ENCODE results near the gene BDKRB2.
"Not testable (repeated sequence)": the region's sequence is repeated elsewhere in the genome, so short reads cannot be mapped to it uniquely, and the experiment has no call there.

The BDKRB2 gene

DNA sequence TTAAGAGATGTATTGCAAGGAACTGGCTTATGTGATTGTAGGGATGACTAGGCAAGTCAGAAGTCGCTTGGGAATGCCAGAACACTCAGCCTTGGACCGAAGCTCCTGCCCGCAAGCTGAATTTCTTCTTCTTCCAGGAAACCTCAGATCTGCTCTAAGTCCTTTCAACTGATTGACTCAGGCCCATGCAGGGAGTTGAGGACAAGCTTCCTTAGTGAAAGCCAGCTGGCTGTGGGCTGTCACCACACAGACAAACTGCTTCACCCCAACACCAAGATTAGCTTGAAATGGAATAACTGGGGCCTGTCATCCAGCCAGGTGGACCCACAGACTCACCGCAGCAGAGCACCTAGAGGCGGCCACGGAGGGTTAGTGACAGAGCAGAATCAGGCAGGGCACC is 24.7 kb downstream of the BDKRB2 start:
- DNase-seq: no peak

DNA sequence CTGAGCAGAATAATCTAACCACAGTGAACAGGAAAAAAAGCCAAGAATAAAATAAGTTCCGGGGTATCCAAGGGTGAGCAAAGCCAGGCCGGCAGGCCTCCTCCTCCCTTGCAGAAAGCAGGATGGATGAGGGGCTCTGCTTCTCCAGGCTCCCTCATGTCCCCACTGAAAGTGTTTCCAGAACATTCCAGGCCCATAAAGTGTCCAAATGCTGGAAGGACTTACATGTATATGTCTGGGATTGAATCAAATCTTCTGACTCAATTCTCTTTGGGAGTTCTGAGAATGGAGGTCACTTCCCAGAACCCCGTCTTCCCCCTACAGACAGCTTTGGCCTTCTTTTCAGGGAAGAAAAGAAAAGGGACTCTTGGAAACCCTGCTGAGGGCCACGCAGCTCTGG is 26.4 kb downstream of the BDKRB2 start:
- no peak for DNase-seq

DNA sequence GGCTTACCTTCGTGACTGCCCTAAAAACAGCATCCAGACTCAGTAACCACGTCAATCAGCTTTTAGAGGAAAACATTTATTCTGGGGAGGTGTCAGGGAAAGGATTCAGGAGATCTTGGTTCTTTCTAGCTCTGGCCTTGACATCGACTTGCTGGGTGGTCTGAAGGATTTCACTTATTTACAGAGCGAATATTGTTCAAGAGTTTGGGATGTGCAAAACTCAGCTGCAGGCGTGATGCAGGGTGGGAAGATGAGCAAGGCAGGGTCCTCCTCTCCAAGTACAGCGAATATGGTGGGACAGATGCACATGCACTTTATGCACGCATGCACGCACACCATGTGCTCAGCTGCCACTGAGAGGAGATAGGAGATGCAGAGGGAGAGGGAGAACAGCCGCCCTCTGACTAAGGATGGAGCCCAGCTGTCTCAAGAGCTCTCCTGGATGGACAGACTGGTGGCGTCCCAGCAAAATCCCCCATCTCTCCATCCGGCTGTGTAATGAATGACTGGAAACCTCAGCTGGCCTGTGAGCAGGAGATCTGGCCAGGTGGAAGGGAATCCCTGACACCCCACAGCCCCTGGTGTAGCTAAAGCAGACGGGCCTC is 27.0 kb downstream of the BDKRB2 start:
- DNase-seq: no peak

DNA sequence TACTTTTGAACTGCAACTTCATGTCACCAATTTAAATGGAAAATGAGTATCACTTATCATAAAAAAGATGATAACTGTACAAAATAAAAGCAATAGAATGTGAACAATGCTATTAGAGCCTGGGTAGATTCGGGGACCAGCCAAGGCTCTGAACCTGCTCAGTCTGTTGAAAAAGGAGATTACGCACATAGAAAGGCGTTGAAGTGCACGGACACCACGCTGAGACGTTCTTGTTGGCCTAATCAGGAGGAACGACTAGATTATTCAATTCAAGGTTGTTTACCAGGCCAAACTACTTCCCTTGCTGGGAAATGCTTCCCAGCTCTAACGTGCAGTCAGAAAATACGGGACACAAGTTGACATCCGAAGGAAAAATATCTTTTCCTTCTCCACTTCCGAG is 27.9 kb downstream of the BDKRB2 start:
- DNase-seq: no peak

DNA sequence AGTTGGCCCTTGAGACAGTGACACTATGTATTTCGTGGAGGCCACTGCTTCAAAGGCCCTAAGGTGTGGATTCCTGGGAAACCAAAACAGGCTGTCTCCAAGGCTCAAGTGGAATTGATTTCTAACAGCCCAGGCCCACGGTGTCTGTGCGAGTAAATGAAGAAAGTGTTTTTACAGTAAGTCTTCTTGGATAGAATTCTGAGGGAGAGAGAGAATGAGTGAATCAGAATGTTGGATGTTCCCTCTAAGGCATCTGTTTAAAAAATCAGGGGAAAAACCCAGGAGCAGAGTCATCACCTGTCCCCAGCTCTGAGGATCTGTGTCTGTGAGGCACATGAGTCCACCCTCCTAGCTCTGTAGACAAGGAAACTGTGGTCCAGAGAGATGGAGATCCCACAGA is 29.0 kb downstream of the BDKRB2 start:
- DNase-seq: no peak

DNA sequence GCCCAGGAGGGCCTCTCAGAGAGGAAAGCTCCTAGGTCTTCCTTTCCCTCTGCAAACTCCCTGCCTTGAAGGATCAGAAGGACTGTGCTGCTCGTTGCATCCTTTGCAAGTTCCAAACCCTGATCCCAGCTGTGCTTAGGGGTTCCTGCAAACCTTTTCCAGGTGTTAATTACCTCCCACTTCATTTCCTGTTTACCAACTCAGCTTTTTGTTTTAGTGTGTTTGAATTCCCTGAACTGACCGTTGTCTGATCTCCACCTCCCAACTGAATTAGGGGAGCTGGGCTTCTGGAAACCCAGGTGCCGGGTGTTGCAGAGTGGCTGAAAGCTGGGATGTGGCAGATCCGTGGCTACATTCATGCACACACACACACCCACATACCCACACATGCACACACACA is 30.8 kb downstream of the BDKRB2 start:
- DNase-seq: no peak

DNA sequence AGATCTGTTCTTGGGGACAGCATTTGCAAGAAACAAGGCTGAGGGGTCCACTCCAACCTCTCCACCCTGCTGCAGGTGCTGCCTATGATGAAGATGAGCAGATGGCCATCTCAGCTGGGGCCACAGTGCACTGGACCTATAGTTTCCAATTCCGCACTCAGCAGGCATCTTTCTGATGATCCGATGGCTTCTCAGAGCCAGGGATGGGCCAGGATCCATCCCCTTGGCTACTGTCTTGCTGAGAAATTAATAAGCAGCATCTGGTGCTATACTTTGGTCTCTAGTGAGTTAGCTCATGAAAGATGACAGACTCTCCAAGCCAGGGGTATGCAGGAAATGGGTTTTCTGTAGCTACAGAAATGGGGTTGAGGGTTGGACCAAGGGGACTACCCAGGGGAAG is 33.0 kb downstream of the BDKRB2 start:
- no peak for DNase-seq

DNA sequence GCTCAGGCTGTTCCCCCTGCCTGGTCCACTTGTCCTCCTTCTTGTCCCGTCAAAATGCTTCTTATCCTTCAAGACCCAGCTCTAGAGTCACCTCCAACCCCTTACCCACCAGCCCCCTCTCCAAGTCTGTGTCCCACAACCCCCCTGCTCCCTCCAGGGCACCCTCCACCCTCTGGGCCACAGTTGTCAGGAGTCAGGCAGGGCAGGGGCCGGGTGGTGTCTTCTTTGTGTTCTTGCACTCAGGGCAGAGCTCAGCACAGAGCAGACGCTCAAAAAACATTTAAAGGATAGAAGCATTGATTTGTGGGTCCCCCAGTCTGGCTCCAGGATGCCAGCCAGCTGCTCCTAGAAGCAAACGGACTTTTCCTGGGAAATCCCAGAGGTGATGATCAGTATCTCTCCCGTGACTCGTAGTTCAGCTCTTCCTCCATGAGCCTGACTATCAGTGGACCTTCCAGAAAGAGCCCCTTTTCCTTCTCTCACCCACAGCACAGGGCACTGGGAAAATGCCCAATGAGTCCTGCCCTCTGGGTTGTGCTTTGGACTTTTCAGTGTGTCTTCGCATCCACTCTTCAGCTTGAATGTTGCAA is 34.1 kb downstream of the BDKRB2 start:
- DNase-seq: no peak

DNA sequence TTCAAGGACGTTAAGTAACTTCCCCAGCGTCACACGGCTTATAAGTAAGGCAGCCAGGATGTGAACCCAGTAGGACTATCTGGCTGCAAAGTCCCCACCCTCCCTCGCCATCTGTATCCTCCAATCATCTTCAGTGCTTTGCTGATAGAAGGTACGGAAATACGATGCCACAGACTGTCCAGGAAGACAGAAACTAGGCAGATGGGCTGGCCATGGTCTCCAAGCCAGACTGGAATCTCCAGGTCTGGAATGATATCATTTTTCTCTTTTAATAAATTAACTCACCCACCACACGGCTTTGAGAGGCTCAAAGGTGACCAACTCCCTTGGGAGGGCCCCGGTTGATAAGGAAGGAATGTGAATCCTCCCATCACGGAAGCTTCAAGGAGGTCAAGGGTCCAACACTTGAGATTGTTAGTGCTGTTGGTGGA is 35.1 kb downstream of the BDKRB2 start:
- DNase-seq: no peak

DNA sequence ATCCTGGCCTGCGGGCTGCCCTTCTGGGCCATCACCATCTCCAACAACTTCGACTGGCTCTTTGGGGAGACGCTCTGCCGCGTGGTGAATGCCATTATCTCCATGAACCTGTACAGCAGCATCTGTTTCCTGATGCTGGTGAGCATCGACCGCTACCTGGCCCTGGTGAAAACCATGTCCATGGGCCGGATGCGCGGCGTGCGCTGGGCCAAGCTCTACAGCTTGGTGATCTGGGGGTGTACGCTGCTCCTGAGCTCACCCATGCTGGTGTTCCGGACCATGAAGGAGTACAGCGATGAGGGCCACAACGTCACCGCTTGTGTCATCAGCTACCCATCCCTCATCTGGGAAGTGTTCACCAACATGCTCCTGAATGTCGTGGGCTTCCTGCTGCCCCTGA is 36.0 kb downstream of the BDKRB2 start:
- DNase-seq: no peak

DNA sequence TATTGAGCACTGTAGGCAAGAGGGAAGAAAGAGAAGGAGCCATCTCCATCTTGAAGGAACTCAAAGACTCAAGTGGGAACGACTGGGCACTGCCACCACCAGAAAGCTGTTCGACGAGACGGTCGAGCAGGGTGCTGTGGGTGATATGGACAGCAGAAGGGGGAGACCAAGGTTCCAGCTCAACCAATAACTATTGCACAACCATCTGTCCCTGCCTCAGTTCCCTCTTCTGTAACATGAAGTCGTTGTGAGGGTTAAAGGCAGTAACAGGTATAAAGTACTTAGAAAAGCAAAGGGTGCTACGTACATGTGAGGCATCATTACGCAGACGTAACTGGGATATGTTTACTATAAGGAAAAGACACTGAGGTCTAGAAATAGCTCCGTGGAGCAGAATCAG is 37.5 kb downstream of the BDKRB2 start:
- DNase-seq: no peak

DNA sequence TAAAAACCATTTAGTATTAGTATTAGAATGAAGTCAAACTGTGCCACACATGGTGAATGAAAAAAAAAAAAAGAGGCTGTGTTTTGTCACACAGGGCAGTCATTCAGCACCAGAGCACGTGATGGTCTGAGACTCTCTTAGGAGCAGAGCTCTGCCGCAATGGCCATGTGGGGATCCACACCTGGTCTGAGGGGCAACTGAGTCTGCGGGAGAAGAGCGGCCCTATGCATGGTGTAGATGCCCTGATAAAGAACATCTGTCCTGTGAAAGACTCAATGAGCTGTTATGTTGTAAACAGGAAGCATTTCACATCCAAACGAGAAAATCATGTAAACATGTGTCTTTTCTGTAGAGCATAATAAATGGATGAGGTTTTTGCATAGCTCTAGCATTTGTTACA is 39.1 kb downstream of the BDKRB2 start:
- no peak for DNase-seq

DNA sequence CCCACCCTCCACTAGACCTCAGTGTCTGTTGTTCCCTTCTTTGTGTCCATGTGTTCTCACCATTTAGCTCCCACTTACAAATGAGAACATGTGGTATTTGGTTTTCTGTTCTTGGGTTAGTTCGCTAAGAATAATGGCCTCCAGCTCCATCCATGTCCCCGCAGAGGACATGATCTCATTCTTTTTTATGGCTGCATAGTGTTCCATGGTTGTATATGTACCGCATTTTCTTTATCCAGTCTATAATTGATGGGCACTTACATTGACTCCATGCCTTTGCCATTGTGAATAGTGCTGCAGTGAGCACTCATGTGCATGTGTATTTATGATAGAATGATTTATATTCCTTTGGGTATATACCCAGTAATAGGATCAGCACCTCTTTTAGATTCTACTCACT is 40.4 kb downstream of the BDKRB2 start:
- not testable (repeated sequence) for DNase-seq

DNA sequence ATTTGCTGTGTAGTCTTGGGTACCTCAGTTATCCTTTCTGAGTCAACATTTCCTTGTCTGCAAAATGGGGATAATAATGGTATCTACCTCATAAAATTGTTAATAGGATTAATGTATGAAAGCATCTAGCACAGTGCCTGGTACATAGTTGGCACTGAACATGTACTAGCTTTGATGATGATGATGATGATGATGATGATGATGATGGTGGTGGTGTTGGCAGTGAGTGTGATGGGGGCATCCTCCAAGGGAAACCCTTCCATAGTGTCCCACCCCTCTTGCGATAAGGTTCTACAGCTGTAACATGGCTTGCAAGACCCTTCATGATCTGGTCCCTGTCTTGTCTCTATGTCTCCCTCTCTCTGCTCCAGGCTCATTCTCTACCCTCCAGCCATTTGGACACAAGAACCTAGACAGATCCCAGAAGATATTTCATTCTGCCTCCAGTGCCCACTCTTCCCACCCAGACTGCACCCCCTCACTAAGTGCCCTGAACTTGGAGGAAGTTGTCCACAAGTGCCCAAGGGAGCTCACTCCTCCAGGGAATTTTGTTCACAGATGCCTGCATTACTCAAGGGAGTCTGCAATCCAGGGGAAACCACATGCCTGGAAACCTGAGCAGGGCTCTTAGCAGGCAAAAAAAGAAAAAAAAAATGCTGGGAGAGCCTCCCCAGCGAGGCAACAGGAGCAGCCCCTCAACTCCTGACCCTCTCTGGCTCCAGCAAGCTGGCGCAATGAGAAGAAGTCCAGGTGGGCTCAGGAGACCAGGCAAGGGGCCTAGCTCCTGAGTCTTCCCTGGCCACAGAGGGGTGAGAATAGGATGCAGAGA is 41.3 kb downstream of the BDKRB2 start:
- no peak for DNase-seq

DNA sequence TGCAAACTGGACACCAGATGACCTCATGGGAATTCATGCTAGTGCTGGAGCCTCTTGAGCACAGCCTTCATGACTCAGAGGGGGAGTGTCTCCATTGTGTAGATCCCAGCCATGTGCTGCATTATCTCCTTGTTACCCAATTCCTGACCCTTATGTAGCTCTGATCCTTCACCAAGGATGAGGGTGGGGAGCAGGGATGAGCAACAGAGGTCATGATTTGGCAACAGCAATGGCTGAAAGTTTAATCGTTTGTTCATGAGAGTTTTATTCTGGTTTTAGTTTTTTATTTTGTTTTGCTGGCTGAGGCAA is 41.9 kb downstream of the BDKRB2 start:
- no peak for DNase-seq

DNA sequence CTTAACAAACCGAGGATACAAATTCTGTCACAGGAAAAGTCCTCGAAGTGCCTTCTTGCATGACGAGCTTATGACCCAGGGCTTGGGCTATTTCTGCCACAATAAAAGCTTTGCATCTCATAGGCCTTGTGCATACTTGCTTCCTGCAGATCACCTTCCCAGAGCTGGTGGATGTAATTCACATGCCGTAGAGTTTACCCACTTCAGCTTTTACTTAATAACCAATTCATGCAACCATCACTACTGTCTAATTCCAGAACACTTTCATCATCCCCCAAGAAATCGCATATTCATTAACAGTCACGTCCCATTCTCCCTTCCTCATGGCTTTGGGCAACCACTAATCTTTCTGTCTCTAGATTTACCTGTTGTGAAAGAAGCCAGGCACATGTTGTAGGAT is 42.4 kb downstream of the BDKRB2 start:
- no peak for DNase-seq

DNA sequence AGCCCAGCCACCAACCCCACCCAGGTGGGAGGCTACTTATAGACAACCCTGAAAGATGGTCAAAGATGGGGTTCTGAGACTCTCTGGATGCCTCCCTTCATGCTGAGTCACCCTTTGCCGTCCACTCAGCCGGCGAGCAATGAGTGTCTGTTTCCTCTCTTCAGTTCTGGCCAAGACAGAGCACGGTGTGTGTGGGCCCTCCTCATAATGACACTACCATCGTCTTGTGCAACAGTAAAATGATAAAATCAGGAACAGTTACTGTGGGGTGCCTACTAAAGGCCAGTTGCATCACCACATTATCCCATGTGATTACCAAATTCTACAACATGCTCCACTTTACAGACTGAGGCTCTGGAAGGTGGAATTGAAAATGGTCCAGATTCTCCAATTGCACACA is 44.4 kb downstream of the BDKRB2 start:
- DNase-seq: peak; percentile 24

DNA sequence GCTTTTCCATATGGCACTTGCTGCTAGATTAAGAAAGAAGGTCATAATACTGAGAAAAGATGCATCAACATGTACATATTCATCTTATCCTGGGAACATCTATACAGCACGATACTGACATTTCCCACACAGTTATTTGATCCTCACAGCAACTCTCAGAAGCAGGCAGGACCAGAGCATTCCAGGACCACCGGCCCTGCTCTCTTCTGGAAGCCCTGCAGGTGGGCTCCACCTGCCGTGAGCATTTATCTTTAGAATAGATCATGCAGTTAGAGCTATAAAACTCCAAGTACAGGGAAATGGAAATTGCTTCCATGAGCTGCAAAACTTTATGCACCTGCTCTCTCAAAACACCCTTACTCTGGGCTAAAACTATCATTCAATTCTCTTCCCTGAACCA is 45.8 kb downstream of the BDKRB2 start:
- no peak for DNase-seq

DNA sequence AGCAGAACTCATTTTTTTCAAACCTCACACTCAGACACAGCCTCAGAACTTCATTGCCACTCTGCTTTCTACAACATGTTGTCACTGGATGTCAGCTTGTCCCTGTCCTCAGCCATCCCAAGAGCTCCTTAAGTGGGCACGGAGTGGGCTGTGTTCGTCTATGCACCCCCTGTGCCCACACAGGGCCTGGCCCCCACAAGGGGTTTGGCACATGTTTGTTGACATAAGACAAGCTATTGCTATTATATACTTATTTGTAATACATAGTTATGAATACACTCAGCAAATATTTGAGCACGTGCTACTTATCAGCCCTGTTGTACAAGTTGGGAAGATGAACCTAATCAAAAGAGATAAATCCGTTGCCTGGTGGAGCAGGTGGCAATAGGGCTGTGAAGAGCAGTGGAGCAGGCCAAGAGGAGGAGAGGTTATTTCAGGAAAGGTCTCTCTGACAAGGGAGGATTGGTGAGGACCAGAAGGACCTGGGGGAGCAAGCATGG is 47.1 kb downstream of the BDKRB2 start:
- DNase-seq: no peak

DNA sequence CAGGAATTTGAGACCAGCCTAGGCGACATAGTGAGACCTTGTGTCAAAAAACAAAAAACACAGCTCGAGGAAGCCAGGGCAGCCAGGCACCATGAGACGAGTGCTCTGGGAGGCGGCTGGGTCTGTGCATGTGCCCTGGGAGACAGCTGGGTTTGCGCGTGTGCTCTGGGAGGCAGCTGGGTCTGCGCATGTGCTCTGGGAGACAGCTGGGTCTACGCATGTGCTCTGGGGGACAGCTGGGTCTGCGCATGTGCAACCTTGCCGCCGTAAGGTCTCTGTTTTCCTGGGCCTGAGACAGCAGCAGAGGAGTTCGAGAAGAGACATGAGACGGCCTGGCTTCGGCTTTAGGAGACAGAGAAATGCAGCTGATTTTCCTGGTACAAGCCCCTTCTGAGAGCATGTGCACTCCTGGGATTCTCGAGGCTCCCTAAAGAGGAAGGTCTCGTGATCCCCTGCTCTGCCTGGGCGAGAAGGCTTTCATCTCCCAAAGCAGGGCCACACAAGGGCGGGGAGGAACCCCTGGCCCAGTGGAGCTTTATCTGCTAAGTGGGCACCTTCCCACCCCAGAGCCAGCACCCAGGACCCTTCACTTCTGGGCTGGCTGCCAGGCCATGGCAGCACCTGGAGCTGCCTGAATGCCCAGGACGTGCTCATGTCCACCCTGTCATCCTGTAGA is 47.8 kb downstream of the BDKRB2 start:
- DNase-seq: no peak

DNA sequence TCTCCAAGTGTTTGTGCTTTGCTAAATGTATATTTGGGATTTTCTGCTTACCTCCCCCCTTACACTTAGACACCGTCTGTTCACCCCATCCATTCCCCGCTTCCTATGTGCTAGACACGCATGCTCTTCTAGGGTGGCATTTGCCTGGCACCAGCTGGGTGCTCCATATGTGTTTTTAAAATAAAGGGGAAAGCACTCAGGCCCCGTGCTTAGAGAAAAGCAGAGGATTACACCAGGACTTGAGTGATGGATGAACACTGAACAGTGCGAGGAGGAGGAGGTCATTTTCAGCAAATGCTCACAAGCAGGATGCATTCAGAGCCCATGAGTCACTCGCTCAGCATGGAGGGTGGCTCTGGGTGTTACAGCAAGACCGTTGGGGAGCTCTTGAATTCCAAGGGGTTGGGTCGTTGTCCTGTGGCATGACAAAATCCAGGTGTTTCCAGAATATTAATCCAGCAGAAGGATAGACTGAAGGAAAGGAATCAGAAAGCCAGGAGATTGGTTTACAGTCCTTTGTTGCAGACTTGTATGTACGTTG is 48.4 kb downstream of the BDKRB2 start:
- DNase-seq: no peak

DNA sequence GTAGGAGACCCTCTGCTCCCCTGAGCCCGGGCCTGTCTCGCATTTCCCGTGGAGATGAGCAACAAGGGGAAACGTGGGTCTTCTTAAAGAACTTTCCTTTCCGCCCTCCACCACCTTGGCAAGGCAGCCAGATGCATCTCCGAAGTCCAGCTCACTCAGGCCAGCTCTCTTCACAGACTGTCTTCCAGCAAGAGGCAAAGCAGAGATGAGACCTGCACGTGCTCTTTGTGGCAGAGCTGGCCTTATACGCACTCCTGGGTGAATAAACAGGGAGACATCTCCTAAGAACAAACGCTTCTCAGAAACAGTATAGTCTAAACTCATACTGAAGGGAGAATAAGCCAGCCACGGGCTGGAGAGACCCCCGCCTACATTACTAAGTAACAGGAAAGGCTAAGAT is 50.0 kb downstream of the BDKRB2 start:
- DNase-seq: no peak

DNA sequence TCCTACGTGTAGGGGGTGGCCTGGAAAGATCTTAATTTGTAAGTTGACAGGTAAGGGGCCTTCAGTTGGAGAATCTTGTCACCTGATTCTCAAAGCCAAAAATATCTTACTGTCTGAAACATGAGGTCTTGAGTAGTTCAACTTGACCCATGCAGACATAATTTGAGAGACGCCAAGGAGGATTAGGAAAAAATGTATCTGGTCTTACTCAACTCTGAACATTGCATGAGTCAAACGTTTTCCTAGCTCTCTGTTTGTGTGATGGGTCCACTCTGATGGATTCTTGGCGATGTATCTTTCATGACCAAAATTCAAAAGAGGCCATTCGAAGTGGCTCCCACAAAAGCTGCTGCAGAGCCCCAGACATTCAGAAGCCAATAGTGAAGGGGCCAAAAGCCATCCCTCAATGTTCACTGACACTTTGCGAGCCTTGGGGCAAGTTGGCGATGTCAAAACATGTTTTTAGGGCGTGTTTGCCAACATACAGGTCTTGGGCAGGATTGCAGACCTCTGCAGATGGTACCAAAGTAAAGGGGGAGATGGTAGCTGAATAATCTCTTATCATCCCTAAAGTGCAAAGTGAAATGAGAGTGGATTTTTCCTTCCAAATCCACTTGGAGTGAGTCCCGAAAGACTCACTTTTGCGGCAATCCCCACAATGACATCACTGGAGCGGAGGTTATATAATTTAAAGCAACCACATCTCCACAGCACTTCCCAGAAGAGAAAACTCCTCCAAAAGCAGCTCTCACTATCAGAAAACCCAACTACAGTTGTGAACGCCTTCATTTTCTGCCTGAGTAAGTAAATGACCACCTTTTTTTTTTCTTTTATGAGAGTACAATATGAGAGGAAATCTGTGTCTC is 51.1 kb downstream of the BDKRB2 start, which contains the start of gene BDKRB1:
TSS of gene BDKRB1 (plus strand) at position 710 of the 866 bp plus-strand sequence. CDS start 7,473 bp downstream, outside the sequence.
- DNase-seq: no peak
